Measurements from ENCODE around the gene MRPL45.

Gene MRPL45

DNA sequence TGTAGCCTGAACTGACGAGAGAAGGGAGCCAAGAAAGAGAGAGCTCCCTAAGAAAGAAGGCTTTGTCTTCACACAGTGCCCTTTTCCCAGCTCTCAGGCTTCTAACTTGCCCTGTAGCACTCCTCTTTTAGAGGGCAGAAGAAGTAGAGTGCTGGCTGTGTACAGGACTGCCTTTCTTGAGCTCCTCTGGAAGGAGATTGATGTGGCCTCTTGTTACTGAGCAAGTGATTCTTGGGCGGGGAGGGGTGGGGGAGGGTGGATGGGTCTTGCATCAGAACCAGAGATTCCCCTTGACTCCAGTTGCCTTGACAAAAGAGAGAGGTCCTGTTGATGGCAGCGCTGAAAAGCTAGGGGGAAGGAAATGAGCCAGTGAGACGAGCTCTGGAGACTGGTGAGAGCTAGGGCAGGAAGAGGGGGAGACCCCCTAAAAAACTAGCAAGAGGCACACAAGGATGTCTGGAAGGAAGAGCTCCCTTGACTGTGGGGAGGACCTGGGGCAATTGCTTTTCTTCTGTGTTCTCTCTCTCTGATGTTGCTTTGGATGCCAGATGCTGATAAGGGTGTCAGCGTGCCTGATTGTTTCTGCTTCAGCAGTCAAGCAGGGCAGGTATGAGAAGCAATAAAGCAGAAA is 28.4 kb downstream of the MRPL45 start:
- DNase-seq: no peak

DNA sequence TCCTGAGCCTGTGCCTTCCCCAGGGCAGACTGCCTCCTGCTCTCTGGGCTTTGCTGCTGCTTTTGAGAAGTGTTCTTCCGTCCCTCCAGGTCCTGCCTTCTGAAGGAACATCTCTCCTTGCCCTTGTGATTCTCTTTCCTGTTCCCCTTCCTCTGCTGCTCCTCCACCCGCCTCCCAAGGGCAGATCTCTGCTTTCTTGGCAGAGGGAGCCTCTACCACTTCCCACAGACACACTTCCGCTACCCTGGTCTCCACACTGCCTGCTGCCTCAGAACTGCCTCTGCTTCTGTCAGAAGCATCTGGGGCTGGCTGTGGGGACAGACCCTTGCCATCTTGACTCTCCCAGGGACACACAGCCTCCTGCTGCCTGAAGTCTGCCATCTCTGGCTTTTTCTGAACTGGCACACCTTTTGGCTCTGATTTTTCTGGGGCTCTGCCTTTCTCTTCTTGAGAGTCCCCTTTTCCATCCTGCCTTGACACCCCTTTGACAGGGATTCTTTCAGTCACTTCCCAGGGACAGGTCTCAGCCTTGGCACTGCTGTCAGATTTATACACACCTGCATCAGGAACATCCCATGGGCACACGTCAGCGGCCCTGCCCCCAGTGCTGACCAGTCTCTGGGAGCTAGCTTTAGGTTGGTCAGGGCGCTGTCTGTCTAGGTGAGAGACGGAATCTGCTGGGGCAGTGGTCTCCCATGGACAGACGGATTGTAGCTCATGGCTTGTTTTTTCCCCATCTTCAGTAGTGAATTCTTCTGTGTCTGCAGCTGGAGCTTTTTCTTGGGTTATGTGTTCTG is 30.2 kb downstream of the MRPL45 start:
- no peak for DNase-seq

GRCh38 chr17:38327936-38328335 is 31.0 kb downstream of the MRPL45 start:
- DNase-seq: no peak

GRCh38 chr17:38328620-38329019 is 31.7 kb downstream of the MRPL45 start:
- no peak for DNase-seq

DNA sequence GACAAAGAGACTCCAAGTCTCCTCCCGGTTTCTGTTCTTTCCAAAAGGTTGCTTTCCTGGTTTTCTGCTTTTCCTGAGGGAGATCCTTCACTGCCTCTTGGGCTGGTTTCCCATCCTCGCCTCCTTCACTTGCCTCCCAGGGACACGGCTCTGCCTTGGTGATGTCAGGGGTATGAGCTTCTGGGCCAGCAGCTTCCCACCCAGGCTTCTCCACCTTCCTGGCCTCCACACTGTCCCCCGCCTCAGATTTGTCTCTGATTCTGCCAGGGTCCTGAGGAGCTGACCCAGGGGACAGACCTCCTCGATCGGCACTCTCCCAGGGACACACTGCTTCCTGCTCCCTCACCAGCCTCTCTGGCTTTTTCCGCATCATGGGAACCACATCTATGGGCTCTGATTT is 32.3 kb downstream of the MRPL45 start:
- no peak for DNase-seq

DNA sequence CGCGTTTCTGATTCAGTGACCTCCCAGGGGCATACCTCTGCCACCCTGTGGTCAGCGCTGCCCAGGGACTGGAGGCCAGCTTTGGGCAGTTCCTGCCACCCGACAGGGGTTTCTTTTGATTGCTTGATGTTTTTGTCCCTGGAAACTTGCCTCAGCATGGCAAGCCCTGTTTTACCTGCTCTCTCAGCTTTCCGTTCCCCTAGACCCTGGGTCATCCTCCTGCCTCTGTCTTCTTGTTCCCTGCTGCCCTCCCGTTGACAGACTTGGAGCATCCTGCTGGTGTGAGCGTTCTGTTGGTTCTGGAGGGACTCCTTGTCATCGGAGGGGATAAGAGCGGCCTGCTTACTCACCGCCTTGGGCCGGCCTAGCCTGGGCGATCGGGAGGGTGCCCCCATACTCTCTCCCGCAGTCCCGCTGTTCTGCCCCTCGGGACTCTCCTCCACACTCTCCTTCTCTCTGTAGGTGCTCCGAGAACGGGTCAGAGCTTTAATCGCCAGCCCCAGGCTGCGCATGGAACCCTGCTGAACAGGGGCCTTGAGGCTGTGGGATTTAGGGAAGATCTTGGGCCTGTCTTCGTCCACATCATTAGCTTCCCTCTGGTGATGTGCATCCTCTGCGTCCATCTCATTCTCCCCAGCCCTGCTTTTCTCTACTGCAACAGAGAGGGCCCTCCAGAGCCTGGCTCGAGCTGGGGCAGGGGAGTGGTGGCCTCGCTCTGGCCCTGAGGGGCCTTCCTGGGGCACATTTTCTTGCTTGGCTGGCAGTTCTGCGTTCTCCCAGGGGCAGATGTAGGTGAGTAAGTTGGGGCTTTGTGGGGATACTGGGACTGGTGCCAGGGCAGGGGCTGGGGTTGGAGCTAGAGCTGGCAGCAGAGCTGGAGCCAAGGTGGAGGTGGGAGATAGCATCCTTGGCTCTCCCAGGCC is 33.1 kb downstream of the MRPL45 start:
- no peak for DNase-seq

DNA sequence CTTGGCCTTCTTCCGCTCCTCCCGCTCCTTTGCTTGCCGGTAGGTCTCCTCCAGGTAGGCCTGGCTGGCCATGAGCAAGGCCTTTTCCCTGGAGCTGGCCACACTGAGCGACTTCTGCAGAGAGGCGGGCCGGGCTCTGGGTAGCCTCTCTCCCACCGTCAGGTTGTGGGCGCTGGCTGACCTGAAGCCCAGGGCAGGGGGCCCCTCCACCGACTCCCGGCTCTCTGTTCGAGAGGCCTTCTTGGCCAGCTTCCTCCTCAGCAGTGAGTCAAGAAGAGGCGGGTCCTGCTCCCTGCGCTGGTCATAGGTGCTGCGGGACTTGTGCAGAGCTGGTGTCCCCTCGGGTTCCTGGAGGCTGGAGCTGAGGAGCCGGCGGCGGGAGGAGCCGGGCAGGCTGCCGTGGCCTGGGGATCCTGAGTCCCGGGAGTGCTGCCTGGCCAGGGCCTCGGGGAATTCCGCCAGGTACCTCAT is 34.0 kb downstream of the MRPL45 start:
- no peak for DNase-seq

DNA sequence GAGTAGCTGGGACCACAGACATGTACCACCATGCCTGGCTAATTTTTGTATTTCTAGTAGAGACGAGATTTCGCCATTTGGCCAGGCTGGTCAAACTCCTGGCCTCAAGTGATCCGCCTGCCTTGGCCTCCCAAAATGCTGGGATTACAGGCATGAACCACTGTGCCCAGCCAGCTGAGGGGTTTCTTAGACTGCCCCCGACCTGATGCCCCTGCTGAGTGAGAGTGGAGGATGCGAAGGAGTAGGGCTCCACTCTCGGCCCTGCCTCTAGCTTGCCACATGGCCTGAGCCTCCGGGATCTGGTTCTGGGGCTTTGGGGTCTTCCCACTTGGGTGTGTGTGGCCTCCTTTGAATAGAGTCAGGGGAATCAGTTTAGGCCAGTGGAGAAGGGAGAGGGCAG is 35.8 kb downstream of the MRPL45 start:
- DNase-seq: no peak

DNA sequence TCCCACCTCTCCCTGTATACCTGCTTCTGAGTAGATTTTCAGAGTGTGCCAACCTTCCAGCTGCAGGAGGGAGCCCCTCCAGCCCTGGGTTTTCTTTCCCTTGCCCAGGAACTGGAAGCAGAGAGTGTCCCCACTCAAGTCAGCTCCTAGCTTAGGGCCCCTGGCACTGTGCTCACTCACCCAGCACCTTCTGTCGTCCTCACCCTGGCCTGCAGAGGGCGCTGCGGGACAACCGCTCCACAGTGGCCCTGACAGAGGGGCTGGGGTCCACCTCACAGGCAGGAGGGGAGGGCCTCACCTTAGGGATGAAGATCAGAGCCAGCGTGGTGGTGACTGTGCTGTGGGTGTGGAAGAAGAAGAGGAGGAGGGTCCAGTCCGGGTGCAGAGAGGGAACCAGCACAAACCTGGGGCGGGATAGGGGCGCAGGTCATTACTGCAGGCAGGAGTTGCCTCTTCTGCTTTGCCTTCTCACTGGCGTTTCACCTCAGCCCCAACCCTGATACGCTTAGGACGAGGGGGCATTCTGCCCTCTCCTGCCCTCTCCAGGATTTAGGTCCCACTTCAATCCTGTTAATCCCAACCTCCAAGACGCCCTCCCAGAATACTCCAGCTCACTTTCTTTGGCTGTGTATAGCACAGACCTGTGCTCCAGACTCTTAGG is 36.8 kb downstream of the MRPL45 start:
- peak in 2 of 4 experiments; percentile 9 to 31 for DNase-seq

DNA sequence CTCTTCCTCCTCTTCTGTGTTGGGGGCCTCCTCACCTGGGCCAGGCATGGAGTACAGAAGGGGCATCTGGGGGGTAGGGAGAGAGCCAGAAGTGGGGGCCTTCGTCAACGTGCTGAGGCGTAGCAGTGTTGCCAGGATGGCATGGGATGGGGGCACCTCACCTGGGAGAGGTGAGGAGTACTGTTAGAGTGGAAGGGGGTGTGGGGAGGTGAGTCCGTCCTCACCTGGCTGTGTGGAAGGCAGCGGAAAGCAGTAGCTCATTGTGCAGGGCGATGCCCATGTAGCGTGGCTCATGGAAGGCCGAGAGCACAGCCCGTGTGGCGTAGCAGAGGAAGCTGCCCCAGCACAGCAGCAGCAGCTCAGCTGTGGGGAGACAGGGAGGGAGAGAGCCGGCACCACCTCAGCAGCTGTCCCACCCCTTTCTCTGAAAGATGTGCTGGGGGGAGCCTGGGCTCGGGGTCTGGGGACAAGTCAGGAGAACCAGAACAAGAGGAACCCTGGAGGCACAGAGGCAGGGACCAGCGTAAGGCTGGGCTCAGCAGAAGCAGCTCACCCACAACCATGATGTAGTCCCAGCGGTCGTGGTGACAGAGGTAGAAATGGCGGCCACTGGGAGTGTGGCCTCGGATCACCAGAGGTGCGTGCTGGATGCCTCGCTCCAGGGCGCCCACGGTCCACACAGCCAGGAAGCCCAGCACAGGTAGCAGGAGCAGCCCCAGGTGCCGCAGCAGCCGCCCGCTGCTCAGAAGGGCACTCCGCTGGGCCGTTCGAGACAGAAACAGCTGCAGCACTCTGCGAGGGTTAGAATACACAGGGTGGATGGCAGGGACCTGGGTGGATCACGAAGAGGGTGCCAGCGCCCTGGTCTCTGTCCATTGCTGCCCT is 37.8 kb downstream of the MRPL45 start:
- no peak for DNase-seq

- no peak for DNase-seq
Measured at GRCh38 chr17:38336838-38337237, 39.9 kb downstream of the MRPL45 start.

GRCh38 chr17:38338053-38338452 is 41.1 kb downstream of the MRPL45 start:
- no peak for DNase-seq

DNA sequence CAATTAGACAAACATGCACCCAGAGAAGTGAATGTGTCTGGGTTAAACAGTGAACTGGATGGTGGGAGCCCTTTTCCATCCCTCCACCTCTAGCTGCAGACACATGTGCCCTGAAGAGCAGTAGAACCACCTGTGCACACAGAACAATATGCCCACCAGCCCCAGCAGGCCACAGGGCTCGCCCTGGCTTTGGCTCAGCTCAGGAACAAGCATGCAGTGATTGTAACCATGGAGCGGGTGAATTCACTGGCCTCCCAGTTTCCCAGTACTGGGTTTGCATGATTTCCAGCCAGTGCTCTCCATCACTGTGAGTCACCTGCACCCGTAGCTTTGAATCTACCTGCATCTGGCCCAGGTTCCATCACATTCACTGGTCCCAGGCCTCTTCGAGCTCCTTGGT is 41.6 kb downstream of the MRPL45 start:
- DNase-seq: no peak

DNA sequence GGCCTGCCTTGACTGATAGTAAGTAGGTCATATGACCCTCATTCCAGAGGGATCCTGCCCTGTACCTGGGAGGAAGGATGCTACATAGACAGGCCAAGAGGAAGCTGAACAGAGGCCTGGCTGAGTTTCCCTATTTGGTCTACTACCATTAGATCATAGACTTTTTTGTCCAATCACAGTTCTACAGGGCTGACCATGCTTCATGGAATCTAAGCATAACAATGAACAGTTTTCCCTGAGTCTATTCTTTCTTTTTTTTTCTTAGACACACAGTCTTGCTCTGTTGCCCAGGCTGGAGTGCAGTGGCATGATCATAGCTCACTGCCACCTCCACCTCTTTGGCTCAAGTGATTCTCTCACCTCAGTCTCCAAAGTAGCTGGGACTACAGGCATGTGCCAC is 42.9 kb downstream of the MRPL45 start:
- no peak for DNase-seq

DNA sequence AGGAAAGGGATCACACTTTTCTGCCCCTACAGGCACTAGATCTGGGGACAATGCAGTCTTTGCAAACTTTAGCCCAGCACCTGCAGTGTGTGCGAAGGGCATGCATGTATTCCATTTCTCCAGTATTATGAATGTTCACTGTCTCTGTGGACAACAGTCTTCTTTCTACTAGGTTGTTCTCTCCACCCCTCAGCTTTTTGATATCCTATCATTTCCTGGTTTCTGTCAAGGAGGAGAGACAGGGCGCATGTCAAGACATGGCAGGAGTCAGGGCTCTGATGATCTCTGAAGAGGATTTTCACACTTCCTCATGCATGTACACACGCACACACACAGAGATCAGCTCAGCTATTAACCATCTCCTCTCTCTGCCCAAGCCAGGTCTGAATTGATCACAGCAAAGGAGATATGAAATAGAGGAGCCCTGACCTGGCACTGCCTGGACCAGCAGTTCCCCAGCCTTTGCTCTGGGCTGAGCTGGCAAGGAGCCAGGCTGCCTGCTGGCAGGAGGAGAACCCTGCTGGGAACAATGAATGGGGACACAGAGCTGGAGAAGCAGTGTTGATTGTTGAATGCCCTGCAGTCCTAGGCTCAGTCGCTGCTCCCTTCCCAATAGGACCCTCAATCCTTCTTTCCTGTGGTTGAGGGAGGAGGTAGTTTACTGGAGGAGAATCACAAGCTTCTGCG is 44.2 kb downstream of the MRPL45 start:
- no peak for DNase-seq

DNA sequence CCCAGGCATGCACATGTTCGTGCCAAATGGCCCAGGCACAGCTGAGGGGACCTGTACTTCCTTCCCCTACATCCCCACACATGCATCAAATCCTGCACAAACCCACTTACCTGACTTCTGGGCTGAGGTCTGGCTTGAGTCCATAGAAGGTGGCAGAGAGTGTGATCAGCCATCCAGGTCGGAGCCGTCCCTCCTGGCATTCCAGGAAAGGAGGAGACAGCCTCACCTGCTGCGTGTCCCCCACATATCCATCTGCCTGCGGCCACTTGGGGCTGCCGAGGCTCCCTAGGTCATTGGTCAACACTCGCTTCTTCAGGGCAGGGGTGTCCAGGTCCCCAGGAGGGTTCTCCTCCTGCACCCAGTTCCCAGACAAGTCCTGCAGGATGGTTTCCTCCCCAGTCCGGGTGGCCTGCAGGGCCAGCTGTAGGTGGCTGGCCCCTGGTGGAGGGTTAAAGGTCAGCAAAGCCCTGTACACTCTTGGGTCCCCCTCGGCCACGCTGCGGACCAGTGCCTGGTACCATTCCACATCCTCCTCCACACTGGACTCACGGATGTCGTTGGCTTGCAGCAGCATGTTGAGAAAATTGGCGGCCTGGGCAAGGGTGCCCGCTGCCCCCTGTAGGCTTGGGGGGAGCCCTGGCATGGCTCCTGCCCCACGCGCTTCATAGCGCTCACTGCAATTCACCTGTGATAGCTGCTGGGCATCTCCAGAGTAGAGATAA is 46.1 kb downstream of the MRPL45 start:
- DNase-seq: no peak

GRCh38 chr17:38343608-38344419 is 46.8 kb downstream of the MRPL45 start, which contains the start of gene GPR179:
Gene GPR179 (minus strand): TSS chr17:38343956. CDS start chr17:38343789, 167 bp downstream.
- DNase-seq: no peak

GRCh38 chr17:38344420-38344745 is 47.4 kb downstream of the MRPL45 start:
- DNase-seq: no peak

DNA sequence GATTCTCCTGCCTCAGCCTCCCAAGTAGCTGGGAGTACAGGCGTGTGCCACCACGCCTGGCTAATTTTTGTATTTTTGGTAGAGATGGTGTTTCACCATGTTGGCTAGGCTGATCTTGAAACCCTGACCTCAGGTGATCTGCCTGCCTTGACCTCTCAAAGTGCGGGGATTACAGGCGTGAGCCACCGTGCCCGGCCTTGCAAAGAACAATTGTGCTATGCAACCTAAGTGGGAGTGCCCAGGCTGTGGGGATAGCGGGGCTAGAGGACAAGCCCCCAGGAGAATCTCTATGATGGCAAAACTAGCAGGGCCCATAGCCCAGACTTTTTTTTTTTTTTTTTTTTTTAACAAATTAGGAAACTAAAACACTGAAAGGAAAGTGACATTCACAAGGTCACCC is 48.8 kb downstream of the MRPL45 start:
- no peak for DNase-seq
